ENCODE results near the gene PRAMEF33.
"Not testable (repeated sequence)": the region's sequence is repeated elsewhere in the genome, so short reads cannot be mapped to it uniquely, and the experiment has no call there.

The PRAMEF33 gene

GRCh38 chr1:13303239-13303638, at the start of gene PRAMEF33:
TSS of gene PRAMEF33 (plus strand) at chr1:13303539. CDS start at chr1:13305955, 2,416 bp downstream.
- not testable (repeated sequence) for FAIRE-seq

- not testable (repeated sequence) for FAIRE-seq
Measured at GRCh38 chr1:13253898-13254297, 49.4 kb upstream of the PRAMEF33 start, which contains the start of gene PRAMEF5. TSS of gene PRAMEF5 (plus strand) at chr1:13254198. CDS start at chr1:13259269, 5,071 bp downstream.

- peak; percentile 21 for FAIRE-seq
Measured at GRCh38 chr1:13265124-13265523, 38.2 kb upstream of the PRAMEF33 start.

- not testable (repeated sequence) for FAIRE-seq
Measured at GRCh38 chr1:13277016-13277415, 26.3 kb upstream of the PRAMEF33 start.

- not testable (repeated sequence) for FAIRE-seq
Measured at GRCh38 chr1:13279617-13280016, 23.7 kb upstream of the PRAMEF33 start.

DNA sequence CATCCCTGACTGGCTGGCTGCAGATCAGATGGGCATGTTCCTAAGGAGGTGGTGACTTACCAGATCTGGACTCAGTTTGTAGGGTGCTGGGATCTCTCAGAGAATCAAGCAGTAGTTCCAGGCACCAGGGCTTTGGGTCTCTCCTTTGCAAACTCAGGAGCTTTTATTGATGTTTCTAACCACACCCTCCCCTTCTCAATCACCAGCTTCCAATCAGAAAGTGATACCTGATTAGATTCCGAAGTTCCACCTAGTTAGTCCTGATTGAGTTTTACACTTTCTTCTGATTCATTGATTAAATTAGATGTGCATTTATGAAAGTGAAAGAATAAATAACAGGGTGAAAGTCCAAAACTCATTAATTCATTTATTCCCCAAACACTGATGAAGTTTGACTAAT, 18.3 kb upstream of the PRAMEF33 start, which contains the start of gene PRAMEF8:
Gene PRAMEF8, minus strand, starts transcription at position 101 of the 400 bp plus-strand sequence. CDS start 1,046 bp downstream, outside the sequence.
- FAIRE-seq: not testable (repeated sequence)

GRCh38 chr1:13289030-13289429, 14.3 kb upstream of the PRAMEF33 start:
- not testable (repeated sequence) for FAIRE-seq

DNA sequence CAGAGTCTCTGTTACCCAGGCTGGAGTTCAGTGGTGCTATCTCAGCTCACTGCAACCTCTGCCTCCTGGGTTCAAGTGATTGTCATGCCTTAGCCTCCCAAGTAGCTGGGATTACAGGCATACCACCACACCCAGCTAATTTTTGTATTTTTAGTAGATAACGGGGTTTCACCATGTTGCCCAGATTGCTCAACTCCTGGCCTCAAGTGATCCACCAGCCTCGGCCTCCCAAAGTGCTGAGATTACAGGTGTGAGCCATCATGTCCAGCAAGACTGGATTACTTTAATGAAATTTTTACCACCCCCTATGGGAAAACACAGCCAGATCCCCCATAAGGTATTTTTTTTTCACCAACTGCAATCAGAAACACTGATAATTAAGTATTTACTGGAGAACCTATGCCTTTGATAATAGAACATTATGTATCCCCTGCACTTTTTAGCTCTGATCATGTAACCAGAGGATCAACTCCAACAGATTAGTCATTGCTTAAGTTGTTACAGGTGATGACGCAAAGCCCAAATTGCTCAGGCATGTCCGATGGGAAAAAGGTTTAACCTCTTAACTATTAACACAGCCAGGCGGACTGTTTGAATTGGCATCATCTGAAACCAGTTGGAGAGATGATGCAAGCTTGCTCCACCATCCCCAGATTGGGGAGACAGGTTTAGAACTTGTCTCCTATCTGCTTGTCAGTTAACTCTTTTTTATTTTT, 6.0 kb upstream of the PRAMEF33 start:
- FAIRE-seq: not testable (repeated sequence)

DNA sequence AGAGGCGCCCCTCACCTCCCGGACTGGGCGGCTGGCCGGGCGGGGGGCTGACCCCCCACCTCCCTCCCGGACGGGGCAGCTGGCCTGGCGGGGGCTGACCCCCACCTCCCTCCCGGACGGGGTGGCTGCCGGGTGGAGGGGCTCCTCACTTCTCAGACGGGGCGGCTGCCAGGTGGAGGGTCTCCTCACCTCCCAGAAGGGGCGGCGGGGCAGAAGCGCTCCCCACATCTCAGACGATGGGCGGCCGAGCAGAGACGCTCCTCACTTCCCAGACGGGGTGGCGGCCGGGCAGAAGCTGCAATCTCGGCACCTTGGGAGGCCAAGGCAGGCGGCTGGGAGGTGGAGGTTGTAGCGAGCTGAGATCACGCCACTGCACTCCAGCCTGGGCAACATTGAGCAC, 4.6 kb upstream of the PRAMEF33 start:
- not testable (repeated sequence) for FAIRE-seq

DNA sequence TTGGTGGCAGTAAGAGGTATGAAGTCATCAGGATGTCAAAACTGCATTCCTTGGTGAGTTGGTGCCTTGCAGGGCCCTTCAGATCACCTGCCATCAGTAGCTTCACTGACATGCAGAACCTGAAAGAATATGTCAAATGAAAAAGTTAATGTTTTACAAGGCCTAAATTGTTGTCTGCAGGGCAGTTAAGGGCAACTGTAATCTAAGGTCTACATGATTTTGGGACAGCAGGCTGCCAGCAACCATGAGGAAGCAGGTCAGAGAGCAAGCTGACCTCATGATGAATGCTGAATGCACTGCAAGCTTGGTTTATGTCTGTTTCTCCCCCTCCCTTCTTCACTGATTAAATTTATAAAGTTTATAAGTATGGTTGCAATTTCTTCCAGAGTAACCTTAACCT, 1.1 kb upstream of the PRAMEF33 start:
- not testable (repeated sequence) for FAIRE-seq

- FAIRE-seq: not testable (repeated sequence)
Measured at GRCh38 chr1:13315281-13315680, 11.9 kb downstream of the PRAMEF33 start, which contains the start of gene PRAMEF15. TSS of gene PRAMEF15 (plus strand) at chr1:13315581. CDS start at chr1:13318408, 2,827 bp downstream.

- not testable (repeated sequence) for FAIRE-seq
Measured at GRCh38 chr1:13342496-13342895, 39.2 kb downstream of the PRAMEF33 start.

DNA sequence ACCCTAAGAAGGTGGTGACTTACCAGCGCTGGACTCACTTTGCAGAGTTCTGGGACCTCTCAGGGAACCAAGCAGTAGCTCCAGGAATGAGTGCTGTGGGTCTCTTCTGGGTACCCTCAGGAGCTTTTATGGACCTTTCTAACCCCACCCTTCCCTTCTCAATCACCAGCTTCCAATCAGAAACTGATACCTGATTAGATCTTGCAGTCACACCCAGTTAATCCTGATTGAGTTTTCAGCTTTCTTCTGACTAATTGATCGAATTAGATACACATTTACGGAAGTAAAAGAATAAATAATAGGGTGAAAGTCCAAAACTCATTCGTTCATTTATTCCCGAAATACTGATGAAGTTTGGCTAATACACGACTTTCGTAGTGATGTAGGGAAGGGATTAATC, 43.7 kb downstream of the PRAMEF33 start, which contains the start of gene PRAMEF14:
Gene PRAMEF14, minus strand, starts transcription at position 101 of the 400 bp plus-strand sequence. CDS start 1,820 bp downstream, outside the sequence.
- FAIRE-seq: not testable (repeated sequence)

GRCh38 chr1:13353476-13353875, 50.1 kb downstream of the PRAMEF33 start:
- FAIRE-seq: not testable (repeated sequence)

DNA sequence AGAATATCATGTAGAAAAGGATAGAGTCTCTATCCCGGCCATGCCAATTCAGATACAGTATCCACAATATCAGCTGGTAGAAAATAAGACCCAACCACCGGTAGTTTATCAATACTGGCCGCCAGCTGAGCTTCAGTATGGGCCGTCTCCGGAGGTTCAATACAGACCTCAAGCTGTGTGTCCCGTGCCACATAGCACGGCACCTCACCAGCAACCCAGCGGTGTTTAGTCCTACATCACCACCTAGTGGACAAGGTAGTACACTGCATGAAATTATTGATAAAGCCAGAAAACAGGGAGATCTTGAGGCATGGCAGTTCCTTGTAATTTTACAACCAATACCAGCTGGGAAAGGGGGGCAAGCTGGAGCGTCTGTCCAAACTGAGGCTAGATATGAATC, 51.1 kb downstream of the PRAMEF33 start:
- FAIRE-seq: not testable (repeated sequence)

DNA sequence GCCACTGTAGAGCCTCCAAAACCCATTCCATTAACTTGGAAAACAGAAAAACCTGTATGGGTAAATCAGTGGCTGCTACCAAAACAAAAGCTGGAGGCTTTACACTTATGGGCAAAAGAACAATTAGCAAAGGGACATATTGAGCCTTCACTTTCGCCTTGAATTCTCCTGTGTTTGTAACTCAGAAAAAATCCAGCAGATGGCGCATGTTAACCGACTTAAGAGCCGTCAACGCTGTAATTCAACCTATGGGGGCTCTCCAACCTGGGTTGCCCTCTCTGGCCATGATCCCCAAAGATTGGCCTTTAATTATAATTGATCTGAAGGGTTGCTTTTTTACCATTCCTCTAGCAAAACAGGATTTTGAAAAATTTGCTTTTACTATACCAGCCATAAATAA, 53.4 kb downstream of the PRAMEF33 start:
- FAIRE-seq: not testable (repeated sequence)

Measured in endometrium (tissue), 2 donors.